Activated B cell treated with CpG ODN at 0.5 μM for 24 hours (primary cell): Measurements from ENCODE around the gene RPA3. TPM values are rescaled to one million over a fixed set of nuclear protein-coding genes. Genes with fewer than 3 reads are reported as not detected.

Experiments
- ATAC-seq: fragments of 200-7000 bp; cut with Tn5 transposase; one replicate; pipeline ENCODE4 v1.10.0; 2021; ENCODE audit warnings: low read depth, mild to moderate bottlenecking, moderate library complexity
- CTCF ChIA-PET: fragments of 350-600 bp; sonication (Branson Sonifier 250); formaldehyde crosslinking; loops from one replicate; lab custom pipeline; 2021; ENCODE audit warnings: antibody characterized with exemption; lab: Charles Lee
- POLR2A ChIA-PET: fragments of 350-600 bp; sonication (Branson Sonifier 250); formaldehyde crosslinking; loops from one replicate; lab custom pipeline; 2021; ENCODE audit warnings: antibody characterized with exemption; lab: Charles Lee
- DNase-seq: peaks from one replicate; pipeline ENCODE4 v3.0.0; 2022
- H3K27ac Mint-ChIP-seq: one replicate; pipeline ENCODE4 v1.8.0; 2020; ENCODE audit warnings: mixed read lengths
- H3K27me3 Mint-ChIP-seq: one replicate; pipeline ENCODE4 v1.8.0; 2021; ENCODE audit warnings: mixed read lengths
- H3K36me3 Mint-ChIP-seq: one replicate; pipeline ENCODE4 v1.8.0; 2021; ENCODE audit warnings: low read depth, mixed read lengths
- H3K4me1 Mint-ChIP-seq: one replicate; pipeline ENCODE4 v1.8.0; 2021; ENCODE audit warnings: mixed read lengths
- H3K4me3 Mint-ChIP-seq: one replicate; pipeline ENCODE4 v1.8.0; 2020; ENCODE audit warnings: mild to moderate bottlenecking, mixed read lengths
- H3K9me3 Mint-ChIP-seq: one replicate; pipeline ENCODE4 v1.8.0; 2020; ENCODE audit warnings: mixed read lengths
- intact Hi-C: fragments of 100-400 bp; cut with micrococcal nuclease; formaldehyde crosslinking; loops from one replicate; pipeline ENCODE4 v1.15.1; 2024
- total RNA-seq: library from RNA; stranded (reverse); gene quantifications from 2 replicates; pipeline ENCODE4 v1.2.3, GENCODE V29; 2022
- TF ChIP-seq, protein P1 (sequence below): fragments of 200-600 bp; IDR thresholded peaks from one replicate; pipeline ENCODE4 v1.8.0; 2022; ENCODE audit warnings: antibody characterized with exemption, mild to moderate bottlenecking

The RPA3 gene
- 64.9 and 83.2 TPM in 2 replicates for total RNA-seq

DNA sequence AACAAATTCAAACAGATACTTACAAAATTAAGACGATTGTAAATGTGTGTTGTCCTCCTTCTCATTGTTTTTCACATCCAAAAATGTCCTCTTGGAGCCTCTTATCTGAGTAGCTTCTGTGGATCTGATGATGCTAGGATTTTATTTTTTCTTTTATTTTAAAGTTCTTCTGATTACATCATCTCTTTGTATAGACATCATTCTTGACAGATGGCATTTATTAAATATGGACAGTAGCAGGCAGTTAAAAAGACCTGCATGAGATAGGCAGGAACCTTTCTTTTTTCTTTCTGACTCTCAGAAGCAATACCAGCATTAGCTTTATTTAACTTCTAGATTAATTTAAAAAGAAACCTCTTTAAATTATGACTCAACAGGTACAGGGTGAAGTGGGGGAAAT, at the start of gene RPA3:
TSS of gene RPA3 (minus strand) at position 116 of the 400 bp plus-strand sequence. CDS start 78,189 bp downstream, outside the sequence.
- TF ChIP-seq, protein P1, sequence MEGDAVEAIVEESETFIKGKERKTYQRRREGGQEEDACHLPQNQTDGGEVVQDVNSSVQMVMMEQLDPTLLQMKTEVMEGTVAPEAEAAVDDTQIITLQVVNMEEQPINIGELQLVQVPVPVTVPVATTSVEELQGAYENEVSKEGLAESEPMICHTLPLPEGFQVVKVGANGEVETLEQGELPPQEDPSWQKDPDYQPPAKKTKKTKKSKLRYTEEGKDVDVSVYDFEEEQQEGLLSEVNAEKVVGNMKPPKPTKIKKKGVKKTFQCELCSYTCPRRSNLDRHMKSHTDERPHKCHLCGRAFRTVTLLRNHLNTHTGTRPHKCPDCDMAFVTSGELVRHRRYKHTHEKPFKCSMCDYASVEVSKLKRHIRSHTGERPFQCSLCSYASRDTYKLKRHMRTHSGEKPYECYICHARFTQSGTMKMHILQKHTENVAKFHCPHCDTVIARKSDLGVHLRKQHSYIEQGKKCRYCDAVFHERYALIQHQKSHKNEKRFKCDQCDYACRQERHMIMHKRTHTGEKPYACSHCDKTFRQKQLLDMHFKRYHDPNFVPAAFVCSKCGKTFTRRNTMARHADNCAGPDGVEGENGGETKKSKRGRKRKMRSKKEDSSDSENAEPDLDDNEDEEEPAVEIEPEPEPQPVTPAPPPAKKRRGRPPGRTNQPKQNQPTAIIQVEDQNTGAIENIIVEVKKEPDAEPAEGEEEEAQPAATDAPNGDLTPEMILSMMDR: no peak
- H3K4me1 Mint-ChIP-seq: peaks cover 23% of the 10 kb centered on the region
- no peaks in the 10 kb centered on the region for H3K9me3 Mint-ChIP-seq
- ChIA-PET POLR2A (interaction anchor here (0.6 to 1.0 kb wide), 2 partner anchors 31 to 78 kb away, joined by 3 to 4 read pairs; partner anchors contain the start of gene UMAD1), CTCF (interaction anchor here (0.6 kb wide), 1 partner anchor 37 kb away, joined by 3 read pairs; no protein-coding TSS in a partner anchor)
- ATAC-seq (no peak), DNase-seq (no peak)
- H3K36me3 Mint-ChIP-seq: peaks cover 13% of the 10 kb centered on the region
- no peak within 1 kb of the TSS for H3K4me3 Mint-ChIP-seq
- no peaks in the 10 kb centered on the region for H3K27me3 Mint-ChIP-seq
- peak within 1 kb of the TSS; percentile 61 for H3K27ac Mint-ChIP-seq
- intact Hi-C loops: loop anchor here (5.0 kb wide), 1 partner anchor 34 kb away; no protein-coding TSS in a partner anchor

DNA sequence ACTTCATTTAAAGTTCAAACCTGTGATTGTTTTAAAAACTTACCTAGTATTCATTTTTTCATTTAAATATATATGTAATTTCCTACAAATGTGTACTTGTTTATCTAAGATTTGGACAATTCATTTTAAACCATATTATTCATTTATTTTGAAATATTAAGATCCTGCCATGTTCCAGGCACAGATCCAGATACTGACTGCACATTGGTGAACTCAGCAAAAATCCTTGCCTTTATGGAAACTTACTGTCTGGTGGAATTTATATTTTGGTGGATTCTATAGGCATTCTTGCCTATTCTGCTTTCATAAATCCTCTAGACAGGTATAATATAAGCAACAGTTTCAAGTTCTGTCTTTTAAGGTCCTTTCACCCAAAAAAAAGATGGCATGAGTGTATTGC, 48.3 kb upstream of the RPA3 start:
- TF ChIP-seq, protein P1: no peak
- H3K36me3 Mint-ChIP-seq: no peaks in the 10 kb centered on the region
- H3K27me3 Mint-ChIP-seq: no peaks in the 10 kb centered on the region
- intact Hi-C loops: no loop called here
- ChIA-PET CTCF (no interaction called here), POLR2A (interaction anchor here (0.6 kb wide), 1 partner anchor 40 kb away, joined by 3 read pairs; no protein-coding TSS in a partner anchor)
- DNase-seq (no peak), ATAC-seq (no peak)
- no peak overlapping the region for H3K4me3 Mint-ChIP-seq
- peaks cover 38% of the 10 kb centered on the region for H3K4me1 Mint-ChIP-seq
- H3K27ac Mint-ChIP-seq: no peak overlapping the region
- no peaks in the 10 kb centered on the region for H3K9me3 Mint-ChIP-seq

DNA sequence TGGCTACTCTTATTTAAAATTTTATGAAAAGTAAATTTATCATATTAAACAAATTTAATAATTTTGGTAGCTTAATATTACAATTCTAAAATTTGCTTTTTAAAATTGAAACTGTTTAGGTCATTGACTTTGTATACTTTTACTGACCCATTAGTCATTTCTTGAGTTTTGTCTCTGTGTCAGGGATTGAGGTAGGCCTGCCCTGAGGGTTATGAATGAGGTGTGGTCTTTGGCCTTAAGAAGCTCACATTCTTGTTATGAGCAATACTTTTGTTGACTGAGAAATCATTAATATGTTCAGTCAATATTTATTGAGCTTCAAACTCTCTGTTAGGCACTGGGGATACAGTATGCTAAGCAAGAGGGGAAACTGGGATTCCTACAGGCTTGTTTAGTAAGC, 47.0 kb upstream of the RPA3 start:
- Mint-ChIP-seq H3K27me3 (no peaks in the 10 kb centered on the region), H3K4me1 (peaks cover 37% of the 10 kb centered on the region), H3K27ac (no peak overlapping the region), H3K9me3 (no peaks in the 10 kb centered on the region), H3K36me3 (no peaks in the 10 kb centered on the region), H3K4me3 (no peak overlapping the region)
- ChIA-PET CTCF (interaction anchor here (1.2 to 2.1 kb wide), 2 partner anchors 10 to 84 kb away, joined by 4 to 15 read pairs; no protein-coding TSS in a partner anchor), POLR2A (interaction anchor here (0.8 to 2.3 kb wide), 4 partner anchors 8 to 205 kb away, joined by 3 to 6 read pairs (median 4); partner anchors contain the start of genes GLCCI1 and UMAD1)
- no peak for DNase-seq
- intact Hi-C loops: no loop called here
- ATAC-seq: no peak
- TF ChIP-seq, protein P1: no peak

DNA sequence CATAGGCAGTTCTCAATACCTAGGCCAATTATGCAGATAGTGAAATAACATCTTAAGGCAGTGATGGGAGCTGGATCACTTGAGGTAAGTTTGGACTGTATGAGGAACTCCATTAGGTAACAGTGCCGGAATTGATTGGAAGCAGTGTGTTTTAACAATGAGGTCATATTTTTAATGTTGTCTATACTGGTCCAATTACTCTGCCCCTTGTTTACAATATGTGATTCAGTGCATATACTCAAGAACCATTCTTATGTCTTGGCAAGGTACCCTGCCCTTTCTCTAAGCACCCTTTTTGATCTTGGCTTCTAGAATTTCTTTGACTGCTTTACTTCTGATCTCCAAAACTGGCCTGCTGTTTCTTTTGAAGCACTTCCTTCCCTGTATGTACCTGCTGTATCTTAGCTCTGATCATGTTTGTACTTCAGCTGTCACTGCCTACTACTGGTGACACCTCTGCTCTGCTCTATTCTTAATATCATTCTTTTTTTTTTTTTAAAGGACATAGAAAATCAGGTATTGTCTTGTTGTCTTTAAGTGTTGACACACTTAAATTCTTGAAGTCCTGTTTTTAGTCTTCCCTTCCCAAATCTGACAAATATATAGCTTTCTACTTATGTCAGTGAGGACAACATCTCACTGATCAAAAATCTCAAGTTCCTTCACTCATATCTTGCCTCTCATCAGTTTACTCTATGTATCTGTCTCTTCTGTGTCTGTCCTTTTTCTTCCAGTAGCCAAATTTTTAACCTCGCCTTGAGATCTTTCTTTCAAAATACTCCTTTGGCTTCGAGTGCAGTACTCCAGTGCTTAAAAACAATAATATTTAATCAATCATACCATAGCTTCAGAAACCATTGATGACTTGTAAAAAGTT, 46.4 kb upstream of the RPA3 start:
- Mint-ChIP-seq H3K27me3 (no peaks in the 10 kb centered on the region), H3K4me3 (no peak overlapping the region), H3K4me1 (peaks cover 34% of the 10 kb centered on the region), H3K36me3 (no peaks in the 10 kb centered on the region), H3K9me3 (no peaks in the 10 kb centered on the region), H3K27ac (peak overlapping the region; percentile 3)
- no peak for DNase-seq
- ChIA-PET CTCF (interaction anchor here (1.2 to 2.1 kb wide), 3 partner anchors 9 to 83 kb away, joined by 4 to 15 read pairs (median 5); no protein-coding TSS in a partner anchor), POLR2A (interaction anchor here (0.5 to 2.3 kb wide), 6 partner anchors 8 to 206 kb away, joined by 3 to 6 read pairs (median 3); partner anchors contain the start of genes GLCCI1 and UMAD1)
- ATAC-seq: no peak
- TF ChIP-seq, protein P1: no peak
- intact Hi-C loops: loop anchor here (5.0 kb wide), 3 partner anchors 122 to 273 kb away; partner anchors contain the start of genes MIOS and UMAD1
